NCI-H2196 (cell line): ENCODE results near the gene SIDT1.
"Not testable (repeated sequence)": the region's sequence is repeated elsewhere in the genome, so short reads cannot be mapped to it uniquely, and the experiment has no call there.

ENCODE experiments used
- DNase-seq: peaks from one replicate; lab custom pipeline; 2025; ENCODE audit not compliant: unreplicated experiment; lab: John Stamatoyannopoulos, UW

SIDT1 gene

DNA sequence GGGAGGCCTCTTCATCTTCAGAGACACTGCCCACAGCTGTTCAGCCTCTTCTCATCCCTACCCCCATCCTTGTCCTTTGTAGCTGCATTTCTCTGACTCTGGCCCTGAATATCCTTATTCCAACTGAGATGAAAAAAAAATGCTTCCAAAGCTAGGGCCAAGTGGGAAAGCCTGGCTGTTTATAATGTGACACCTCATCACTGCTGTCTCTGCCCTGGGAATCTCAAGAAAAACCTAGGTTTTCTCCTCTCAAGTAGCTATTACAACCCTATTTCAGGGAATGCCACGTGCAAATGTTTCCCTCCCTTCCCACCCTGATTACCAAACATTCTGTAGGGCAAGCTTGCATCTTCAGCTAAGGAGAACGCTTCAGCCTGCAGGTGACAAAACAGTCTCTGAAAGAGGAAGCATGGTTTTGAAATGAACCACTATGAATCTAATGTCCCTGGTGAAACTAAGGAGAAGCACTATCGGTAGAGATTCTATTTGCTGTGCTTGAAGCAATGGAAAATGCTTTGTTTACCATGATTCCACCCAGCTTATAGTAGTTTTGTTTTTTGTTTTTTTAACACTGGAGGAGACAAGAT lies 98.7 kb downstream of the SIDT1 start:
- DNase-seq = no peak

DNA sequence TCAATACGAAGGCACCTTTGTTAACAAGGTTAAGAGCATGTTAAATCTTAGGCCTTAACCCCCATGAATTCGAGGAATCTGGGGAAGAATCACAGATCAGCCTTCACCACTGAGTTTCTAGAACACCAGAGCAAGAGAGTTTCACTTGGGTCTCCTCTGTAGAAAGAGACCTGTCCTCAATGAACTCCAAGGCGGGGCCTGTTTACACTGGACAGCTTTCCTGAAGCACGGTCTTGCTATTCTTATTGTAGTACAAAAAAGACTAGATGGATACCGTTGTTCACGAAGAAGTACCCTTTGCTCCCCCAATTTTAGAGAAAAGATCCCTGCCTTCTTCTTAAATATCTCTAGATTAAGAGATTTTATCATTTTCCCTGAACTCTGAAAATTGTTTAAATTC lies 99.2 kb downstream of the SIDT1 start:
- no peak for DNase-seq

DNA sequence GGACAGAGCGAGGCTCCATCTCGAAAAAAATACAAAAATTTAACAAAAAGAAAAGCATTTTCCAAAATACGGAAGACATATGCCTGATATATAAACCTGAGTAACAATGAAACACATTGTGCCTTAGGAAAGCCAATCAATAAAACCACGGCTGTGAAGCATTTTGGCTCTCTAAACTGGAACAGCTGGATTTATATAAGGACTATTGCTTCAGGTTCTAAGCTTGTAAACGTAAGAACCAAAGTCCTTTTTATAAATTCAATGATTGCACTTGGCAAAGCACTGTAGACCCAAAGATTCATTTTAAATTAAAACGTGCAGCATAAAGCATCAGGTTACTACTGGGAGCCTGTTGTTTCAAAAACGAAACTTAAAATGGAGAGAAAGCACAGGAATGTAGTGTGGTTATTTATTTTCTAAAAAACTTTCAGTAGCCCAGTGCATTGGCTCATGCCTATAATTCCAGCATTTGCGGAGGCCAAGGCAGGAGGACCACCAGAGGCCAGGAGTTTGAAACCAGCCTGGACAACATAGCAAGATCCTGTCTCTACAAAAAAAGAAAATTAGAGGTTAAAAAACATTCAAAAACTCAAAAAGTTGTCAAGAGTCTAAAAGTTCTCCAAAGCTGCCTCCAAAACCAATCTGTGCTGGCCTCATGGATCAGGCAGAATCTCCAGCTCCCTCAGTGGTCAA lies 102.6 kb downstream of the SIDT1 start:
- no peak for DNase-seq

DNA sequence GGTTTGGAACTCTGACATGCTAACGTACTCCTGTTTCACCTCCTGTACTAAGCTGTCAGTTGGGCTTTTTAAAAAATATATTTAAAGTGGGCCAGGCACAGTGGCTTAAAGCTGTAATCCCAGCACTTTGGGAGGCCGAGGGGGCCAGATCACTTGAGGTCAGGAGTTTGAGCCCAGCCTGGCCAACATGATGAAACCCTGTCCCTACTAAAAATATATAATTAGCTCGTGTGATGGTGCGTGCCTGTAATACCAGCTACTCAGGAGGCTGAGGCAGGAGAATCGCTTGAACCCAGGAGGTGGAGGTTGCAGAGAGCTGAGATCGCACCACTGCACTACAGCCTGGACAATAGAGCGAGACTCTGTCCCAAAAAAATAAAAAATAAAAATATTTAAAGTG lies 103.7 kb downstream of the SIDT1 start:
- not testable (repeated sequence) for DNase-seq

DNA sequence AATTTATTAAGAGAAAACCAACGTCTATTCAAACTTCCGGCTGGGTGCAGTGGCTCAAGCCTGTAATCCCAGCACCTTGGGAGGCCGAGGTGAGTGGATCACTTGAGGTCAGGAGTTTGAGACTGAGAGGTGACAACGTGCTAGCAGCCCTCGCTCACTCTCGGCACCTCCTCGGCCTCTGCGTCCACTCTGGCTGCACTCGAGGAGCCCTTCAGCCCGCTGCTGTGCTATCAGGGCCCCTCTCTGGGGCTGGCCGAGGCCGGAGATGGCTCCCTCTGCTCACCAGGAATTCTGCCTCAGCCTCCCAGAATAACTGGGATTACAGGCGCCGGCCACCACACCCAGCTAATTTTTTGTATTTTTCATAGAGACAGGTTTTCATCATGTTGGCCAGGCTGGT lies 105.4 kb downstream of the SIDT1 start:
- DNase-seq = no peak

DNA sequence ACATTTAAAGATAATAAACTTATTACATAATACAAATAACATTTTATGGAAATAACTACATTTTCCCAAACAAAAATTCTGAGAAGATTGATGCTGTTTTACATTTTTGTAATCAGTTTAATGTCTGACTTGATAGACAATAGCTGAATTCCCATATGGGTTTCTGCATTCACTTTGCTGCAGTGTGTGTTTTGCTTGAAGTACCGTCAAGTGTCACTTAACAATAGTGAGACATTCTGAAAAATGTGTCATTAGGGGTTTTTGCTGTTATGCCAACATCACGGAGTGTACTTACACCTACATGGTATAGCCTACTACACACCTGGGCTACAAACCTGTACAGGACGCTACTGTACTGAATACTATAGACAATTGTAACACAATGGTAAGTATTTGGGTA lies 106.6 kb downstream of the SIDT1 start:
- no peak for DNase-seq

DNA sequence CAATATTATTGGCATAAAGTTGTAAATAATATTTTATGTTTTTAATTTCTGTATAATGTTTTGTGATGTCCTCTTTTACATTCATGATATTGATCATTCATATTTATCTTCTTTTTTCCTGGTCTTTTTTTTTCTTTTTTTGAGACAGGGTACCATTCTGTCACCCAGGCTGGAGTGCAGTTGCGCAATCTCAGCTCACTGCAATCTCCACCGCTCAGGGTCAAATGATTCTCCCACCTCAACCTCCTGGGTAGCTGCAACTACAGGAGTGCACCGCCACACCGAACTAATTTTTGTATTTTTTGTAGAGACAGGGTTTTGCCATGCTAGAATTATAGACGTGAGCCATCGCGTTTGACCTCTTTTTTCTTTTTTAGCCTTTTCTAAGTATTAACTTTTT lies 111.2 kb downstream of the SIDT1 start:
- no peak for DNase-seq

DNA sequence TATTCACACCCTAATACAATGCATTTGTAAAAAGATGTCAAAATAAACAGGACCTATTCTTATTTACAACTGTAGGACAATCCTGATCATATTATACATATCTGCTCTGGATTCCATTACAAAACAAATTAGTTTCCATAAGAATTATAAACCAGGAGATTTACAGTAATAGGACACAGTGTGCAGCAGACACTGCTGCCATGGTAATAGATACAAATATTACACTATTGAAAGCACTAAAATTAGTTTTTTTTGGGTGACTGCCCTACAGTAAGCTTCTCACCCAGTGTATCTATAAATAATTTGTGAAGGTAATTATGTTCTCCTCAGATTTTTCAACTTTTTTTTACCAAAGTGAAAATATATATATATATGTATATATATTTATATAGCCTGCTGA lies 116.2 kb downstream of the SIDT1 start:
- no peak for DNase-seq

DNA sequence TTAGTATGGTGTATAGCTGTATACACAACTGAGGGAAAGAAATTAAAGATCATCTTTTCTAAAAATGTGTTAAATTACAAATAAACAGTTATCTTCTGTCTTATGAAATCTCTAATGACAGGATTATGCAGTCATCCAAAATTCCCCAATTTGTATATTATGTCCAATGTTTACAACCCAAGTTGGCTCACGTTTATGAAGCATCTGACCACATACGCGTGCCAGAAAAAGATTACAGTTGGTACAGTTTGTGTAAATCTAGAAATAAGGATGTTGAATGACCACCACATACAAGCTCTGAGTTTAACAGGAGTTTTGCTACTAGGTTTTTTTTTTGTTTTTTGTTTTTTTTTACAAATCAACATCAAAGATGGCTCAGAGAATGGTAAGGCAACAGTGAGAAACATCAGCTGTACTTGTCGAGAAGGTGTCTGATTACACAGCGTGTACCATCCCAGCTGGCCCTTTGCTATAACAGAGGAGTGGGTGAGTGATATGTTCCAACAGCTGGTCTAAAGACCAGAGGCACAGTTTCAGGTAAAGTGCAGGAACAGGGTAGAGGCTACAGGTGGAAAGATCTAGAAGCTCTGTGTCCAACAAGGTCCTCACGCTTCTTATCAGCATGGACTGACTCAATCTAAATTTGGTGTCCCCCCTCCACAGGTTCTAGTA lies 117.0 kb downstream of the SIDT1 start:
- DNase-seq = no peak

DNA sequence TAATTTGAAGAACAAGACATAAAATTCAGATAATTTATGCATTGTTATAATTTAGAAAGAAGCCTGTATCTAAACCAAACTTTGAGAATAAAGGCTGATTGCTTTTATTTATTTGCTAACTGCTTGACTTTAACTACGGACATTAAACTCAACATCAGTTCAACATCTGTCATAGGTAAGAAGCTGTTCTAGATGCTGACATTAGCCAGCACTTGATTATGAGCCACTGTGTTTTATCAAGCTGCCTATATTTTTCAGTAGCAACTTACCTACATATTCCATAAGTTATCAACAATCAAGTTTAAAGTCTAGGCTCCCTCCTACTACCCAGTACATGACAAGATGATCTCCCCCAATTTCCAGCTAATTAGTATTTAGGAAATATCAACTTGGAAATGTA lies 122.0 kb downstream of the SIDT1 start:
- no peak for DNase-seq

DNA sequence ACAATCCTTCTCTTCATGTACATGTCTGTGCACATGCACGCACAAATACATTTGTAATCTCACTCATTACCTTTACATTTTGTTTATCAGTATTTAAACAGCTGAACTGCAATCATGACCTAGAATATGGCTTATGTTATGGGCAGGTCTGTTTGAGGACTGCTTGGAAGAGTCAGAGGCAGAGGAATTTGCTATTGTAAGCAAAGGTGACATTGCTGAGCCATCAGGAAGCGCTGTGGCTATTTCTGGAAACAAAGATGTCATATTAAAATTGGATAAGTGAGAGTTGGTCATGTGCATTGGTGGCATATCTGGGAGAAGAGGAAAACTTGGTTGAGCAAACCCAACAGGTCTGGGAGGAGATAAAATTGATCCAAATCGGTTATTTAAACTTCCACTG lies 122.5 kb downstream of the SIDT1 start:
- DNase-seq = no peak

DNA sequence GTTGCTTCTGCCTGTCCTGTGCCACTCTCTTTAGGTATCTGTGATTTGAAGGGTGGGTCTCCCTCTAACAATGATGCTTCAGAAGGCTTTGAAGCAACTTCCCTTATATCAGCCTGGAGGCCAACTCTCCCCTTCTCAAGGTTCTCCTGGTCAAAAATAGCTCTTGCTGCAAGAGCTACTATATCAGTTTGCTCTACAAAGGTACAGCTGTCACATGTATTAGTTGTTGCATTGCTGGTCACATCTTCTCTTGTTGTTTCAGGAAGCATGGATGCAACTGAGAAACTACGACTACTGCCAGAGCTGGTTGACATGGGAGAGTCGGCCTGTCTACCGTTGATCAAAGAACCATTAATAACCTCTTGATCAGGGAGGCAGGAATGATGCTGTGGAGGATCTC lies 125.8 kb downstream of the SIDT1 start:
- no peak for DNase-seq

DNA sequence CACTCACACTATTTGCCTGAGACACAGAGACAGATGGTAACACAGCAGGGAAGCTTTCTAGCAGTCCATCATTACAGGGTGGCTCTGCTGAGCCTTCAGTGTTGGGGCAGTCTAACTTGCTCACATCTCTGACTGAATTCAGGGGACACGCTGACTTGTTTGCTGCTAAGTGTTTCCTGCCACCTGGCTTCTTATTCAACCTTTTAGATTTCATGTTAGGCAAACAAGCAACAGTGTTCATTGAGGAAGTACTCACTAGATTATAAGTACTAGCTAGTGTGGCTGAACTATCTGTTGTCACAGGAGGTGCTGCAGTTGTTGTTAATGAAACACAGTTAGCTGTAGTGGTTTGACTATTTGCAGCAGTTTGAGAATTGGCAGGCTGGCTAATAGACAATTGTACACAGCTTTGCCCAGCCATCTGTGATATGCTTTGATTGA lies 126.8 kb downstream of the SIDT1 start:
- DNase-seq = peak; percentile 19

DNA sequence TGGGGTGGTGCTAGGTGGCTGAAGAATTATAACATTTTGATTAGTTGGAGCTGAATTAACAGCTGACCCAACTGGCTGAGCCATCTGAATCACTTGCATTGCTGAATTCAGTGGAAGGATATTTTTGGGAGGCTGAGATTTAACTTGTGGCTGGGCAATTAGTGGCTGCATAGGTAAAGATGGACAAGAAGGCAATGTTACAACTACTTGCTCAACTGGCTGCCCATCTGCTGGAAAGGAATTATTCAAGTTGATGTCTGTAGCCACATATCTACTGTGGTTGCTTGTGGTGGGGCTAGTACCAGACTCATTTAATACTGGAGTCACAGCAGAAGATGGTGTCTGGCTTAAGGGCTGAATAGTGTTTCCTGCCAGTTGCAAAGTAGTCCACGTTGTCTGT lies 127.6 kb downstream of the SIDT1 start:
- no peak for DNase-seq

DNA sequence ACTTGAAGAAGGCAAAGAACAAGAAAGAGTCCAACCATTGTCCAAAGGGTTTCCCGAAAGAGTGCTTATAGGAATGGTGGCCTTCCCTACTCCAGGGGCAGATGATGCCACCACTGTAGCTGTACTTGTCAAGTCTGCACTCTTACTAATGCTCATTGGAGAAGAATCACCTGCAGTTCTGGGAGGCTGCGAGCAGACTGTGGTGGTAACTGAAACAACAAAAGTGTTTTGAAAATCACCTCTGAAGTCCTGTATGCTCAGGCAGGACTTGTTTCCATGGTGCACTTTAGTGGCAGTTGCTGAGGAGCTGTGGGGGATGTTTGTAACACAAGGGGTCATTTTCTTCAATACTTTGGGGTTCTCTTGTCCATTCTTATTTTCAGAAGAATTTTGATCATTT lies 128.1 kb downstream of the SIDT1 start:
- no peak for DNase-seq

DNA sequence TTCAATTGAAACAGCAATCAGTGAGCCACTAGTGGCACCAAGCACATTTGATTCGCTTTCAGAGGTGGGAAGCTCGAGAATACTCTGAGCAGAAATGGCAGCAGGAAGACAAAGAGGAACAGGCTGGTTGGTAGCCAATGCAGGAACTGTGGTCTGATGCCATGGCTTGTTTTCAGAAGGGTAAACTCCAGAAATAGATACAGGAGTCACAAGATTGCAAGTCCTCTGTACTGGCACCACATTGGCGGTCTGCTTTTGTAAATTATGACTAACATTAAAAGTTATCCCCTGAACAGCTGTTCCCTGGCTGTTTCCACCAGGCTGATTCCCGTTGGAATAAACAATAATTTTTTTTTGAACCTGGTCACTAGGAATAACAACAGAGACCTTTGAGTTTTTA lies 128.5 kb downstream of the SIDT1 start:
- DNase-seq = no peak

DNA sequence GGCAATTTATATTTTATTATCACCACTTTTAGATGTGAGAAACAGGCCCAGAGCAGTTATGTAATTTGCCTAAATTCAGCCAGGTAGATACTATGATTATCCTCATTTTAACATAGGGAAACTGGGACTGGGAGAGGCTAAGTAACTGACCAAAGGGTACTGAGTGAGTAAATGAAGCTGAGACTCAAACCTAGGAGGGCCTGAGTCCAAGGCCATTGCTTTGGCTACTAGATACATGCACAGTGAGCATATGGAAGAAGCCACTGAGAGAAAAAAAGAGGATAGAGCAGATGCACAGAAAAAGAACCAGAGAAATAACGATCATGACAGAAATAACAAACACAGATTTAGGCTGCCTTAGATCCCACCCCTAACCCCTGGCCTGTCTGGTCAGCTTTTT lies 130.5 kb downstream of the SIDT1 start:
- DNase-seq = no peak

DNA sequence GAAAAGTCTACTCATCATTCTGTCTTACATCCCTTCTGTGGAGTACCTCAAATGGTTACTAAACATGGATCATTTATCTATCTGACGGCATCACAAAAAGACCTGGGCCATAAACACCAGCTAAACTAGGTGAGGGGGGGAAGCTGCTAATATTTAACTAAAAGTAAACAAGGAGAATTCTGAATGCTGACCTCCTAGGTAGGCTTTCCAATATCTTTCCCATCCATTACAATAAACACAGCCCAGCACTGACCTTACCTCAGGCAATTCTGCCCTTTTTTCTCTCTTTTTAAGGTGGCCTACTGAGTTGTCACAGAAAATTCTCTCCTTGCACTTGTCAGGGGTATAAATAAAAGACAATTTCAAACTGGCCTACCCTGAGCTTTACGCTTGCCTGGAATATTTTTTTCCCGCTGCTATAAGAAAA lies 131.0 kb downstream of the SIDT1 start:
- DNase-seq = no peak

DNA sequence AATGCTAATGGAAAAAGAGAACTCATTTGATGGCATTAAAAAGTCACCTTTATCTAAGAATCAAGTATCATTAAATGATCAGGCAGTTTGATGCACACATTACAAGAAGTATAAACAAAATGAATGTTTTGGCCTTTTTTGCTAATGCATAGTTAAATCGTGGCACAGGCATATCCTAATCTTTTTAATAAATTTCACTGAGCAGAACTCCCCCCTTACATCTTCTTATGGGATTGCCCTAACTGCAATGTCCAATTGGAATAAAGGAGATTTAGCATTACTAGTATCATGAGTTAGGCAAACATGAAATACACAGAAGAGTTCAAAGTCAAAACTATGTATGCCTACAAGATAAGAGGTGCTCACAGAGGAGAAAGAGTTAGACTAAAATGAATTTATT lies 131.4 kb downstream of the SIDT1 start:
- DNase-seq = no peak

DNA sequence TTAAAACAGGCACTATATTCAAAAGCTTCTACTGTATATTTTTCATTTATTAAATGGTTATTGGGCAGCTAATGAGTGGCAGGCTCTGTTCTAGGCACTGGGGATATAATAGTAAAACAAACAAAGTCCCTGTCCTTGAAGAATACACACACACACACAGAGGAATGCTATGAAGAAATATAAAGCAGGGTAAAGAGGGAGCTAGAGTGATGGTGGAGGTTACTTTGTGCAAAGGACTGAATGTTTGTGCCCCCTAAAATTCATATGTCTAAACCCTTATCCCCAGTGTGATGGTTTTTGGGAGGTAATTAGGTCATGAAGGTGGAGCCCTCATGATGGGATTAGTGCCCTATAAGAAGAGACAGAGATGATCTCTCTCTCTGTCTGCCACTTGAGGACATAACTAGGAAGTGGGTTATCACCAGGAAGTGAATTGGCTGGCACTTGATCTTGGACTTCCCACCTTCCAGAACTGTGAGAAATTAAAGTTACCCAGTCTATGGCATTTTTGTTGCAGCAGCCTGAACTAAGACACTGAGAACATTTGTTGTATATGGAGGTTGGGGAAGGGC lies 132.3 kb downstream of the SIDT1 start:
- DNase-seq = no peak

DNA sequence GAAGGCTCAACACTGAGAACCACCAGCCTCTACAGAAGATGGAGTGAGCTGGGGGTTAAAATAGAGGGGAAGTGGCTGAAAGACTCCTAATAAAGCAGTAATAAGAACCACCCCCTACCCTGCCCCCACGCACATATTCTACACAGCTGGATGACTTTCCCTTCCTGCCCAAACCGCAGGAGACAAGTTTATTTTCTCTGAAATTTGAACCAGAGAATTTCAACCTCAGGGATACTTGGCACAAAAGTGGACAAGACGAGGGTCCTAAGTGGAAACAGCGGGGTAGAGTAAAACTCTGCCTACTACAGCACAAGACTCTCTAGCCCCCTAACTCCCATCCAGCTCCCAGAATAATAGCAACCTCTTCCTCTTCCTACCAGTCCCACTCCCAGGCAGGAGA lies 135.7 kb downstream of the SIDT1 start:
- no peak for DNase-seq

DNA sequence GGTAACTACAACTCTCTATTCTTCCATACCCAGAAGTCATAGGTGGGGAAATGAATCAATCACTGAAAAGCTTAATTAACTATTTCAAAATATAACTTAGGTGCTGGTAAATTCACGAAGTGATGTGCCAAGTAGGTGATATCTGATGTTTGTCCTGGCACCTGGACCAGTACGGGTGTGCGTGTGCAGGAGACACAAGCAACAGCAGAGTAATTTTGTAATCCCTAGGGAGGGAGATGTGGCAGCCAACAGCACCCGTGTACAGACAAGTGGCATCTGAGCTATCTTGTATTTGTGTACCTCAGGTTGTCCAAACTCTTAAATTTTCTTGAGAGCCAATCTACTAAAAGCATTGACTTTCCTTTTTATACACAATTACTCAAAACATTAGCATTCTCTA lies 141.2 kb downstream of the SIDT1 start:
- DNase-seq = no peak
